LNCAP (cell line): ENCODE data around the gene MYH11.

Source experiments
- TF ChIP-seq, protein P1 (sequence below): fragments of 450-650 bp; IDR thresholded peaks from 2 replicates; pipeline ENCODE4 v1.5.1; 2017; ENCODE audit warnings: mild to moderate bottlenecking

The MYH11 gene

DNA sequence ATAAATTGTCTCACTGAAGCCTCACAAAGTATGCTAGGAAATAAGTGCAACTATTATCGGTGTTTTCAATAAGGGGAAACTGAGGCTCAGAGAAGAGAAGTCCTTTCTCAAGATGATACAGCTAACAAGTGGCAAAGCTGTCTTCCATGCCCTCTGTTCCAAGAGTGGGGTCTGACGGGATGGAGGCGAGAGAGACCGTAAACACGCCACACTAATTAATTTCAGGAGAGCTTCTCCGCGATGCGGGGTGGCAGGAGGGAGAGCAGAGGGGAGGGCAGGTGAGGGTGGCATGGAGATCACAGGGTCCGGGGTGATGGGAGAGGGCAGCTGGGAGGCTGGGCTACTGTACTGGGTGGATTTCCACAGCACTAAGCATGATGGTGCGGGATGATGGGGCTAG, 80.3 kb downstream of the MYH11 start:
- TF ChIP-seq, protein P1, sequence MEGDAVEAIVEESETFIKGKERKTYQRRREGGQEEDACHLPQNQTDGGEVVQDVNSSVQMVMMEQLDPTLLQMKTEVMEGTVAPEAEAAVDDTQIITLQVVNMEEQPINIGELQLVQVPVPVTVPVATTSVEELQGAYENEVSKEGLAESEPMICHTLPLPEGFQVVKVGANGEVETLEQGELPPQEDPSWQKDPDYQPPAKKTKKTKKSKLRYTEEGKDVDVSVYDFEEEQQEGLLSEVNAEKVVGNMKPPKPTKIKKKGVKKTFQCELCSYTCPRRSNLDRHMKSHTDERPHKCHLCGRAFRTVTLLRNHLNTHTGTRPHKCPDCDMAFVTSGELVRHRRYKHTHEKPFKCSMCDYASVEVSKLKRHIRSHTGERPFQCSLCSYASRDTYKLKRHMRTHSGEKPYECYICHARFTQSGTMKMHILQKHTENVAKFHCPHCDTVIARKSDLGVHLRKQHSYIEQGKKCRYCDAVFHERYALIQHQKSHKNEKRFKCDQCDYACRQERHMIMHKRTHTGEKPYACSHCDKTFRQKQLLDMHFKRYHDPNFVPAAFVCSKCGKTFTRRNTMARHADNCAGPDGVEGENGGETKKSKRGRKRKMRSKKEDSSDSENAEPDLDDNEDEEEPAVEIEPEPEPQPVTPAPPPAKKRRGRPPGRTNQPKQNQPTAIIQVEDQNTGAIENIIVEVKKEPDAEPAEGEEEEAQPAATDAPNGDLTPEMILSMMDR = no peak

DNA sequence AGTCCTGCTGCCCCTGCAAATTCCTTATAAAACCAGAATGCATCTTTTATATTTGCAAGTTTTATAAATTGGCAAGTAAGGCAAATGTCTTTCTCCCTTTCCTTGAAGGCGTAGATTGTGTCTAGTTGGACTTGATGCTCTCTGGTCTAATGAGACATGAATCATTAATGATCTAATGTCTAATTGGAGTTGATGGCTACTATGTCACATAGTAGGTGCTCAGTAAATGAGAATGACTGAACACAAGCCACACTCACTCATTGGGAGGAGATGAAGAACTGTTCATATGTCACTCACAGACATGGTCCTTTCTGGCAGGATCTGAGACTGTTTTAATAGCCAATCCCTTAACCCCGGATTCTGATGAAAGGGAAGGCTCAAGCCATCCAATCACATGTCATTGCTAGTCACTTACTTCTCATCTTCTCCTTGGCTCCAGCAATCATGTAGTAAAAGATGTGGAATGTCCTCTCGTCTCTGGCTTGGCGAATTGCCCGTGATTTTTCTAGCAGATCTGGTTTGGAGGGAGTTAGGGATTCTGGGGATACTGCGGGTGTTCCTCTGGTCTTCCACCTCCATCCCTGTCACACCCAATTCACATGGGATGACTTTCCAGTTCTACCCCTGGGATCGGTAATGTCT, 81.0 kb downstream of the MYH11 start:
- TF ChIP-seq, protein P1 = no peak

DNA sequence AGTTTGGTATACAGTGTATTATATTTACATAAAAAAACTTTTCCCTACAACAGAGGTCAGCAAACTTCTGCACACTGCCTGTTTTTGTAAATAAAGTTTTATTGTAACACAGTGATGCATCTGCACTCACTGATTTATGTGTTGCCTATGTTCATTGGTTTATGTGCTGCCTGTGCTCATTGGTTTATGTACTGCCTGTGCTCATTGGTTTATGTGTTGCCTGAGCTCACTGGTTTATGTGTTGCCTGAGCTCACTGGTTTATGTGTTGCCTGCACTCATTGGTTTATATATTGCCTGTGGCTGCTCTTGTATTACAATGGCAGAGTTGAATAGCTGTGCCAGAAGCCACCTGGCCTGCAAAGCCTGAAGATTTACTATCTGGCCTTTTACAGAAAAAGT, 81.6 kb downstream of the MYH11 start:
- TF ChIP-seq, protein P1 = no peak

DNA sequence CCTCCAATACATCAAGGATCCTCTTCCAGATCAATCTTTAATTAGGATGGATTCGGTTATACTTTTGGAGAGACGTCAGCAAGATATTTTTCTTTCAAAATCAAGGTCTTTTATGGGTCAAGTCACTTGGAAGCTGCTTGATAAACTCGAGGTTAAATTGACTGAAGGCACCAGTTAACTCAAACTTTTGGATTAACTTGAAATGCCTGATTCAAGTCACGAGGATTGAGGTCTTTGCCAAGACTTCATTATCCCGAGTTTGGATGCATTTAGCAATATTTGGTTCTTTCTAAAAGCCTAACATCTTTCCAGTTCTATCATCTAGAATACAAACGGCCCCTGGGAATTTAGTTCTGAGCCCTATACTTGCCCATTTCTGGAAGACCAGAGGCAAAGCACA, 82.9 kb downstream of the MYH11 start:
- TF ChIP-seq, protein P1 = no peak

DNA sequence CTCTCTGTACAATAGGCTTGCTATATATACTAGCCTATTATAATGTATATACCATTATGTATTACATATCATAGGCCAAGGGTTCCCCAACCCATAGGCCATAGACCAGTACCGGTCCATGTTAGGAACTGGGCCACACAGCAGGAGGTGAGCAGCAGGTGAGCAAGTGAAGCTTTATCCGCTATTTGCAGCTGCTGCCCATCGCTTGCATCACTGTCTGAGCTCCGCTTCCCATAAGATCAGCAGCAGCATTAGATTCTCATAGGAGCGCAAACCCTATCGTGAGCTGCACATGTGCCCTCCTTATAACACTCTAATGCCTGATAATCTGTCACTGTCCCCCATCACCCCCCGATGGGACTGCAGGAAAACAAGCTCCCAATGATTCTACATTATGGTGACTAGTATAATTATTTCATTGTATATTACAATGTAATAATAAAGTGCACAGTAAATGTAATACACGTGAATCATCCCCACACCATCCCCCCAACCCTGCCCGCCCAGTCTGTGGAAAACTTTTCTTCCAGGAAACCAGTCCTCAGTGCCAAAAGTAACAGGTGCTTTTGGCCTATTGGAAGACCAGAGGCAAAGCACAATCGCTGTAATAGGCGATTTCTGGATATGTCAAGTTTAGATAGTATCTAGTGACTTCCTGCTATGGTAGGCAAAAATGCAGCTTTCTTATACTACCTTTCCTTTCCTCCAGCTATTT, 84.1 kb downstream of the MYH11 start:
- TF ChIP-seq, protein P1 = no peak

DNA sequence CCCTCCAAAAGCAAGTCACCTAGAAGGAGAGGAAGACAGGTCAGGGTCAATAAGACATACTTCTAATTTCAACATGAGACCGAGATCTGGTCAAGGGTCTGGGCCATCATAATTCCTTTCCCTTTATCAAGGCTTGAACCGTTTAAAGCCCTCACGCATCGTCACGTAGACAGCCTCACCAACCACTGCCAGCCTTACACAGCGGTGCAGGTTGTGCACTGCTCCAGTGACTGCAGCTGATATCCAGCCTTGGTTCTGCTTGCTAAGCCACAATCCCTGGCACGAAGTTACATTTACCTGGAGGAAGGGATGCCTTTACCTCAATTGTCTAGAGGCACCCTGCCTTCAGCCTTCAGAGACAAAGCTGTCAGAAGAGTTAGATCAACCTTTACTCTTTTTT, 85.1 kb downstream of the MYH11 start:
- TF ChIP-seq, protein P1 = no peak

DNA sequence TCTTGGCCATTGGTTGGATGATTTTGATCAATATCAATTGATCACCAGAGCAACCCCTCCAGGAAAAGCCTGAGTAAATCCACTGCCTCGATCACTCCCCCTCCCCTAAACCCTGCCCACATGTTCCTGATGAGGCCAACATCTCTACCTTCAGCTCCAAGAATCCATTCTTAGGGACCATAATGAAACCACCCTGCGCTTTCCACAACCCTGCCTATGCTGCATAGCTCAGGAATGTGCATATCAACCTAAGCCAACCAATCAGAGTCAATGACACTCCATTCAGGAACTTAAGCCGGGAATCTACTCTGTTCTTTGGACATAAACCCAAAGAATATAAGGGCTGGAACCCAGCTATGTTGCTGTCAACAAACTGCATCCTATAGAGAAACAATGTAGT, 86.3 kb downstream of the MYH11 start:
- TF ChIP-seq, protein P1 = no peak
